HG03520 (cell line): ENCODE data around the gene CACNB4.

Experiments used
- ATAC-seq: cut with Tn5 transposase; IDR thresholded peaks from one replicate; pipeline ENCODE4 v1.9.1; 2021; ENCODE audit warnings: mild to moderate bottlenecking, moderate library complexity; ENCODE audit not compliant: unreplicated experiment

CACNB4 gene

DNA sequence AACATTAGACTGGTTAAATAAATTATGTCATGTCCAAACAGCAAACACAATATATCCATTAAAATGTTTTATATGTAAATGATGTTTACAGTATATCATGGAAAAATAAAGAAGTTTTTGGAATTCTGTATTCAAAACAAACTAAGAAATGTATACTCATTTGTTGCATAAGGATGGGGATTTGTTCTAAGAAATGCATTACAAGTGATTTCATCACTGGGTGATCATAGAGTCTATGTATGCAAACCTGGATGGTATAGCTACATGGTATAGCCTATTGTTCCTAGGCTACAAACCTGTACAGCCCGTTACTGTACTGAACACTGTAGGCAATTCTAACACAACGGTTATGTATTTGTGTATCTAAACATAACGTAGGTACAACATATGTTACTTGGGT lies 305.7 kb downstream of the CACNB4 start:
- no peak for ATAC-seq

DNA sequence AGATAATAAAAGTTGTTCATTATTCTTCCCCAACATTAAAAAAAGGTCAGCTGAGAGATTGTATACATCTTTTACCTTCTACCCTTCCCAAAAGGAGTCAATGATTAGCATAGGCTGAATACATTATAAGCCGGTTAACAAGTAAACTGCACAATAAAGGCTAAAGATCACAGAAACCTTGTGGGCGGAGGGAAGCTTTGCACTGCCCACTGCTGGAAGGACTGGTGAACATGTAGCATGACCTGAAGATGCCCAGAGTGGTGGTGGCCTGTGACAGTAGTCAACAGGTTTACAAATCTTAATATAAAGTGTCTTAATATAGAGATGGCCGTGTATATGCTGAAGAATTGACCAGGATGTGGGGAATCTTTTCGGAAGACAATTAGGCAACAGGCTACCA lies 306.3 kb downstream of the CACNB4 start:
- no peak for ATAC-seq

DNA sequence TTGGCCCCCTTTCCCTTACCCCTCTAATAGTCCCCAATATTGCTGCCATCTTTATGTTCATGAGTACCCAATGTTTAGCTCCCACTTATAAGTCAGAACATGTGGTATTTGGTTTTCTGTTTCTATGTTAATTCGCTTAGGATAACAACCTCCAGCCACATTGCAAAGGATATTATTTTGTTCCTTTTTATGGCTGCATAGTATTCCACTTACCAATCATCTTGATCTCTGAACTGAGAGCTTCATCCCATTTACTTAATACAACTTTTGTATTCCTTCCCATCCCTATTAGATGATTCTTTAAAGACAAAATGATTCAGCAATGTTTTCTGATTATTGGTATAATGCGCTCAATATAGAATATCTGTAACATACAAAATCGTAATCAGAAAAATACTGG lies 307.3 kb downstream of the CACNB4 start:
- no peak for ATAC-seq

DNA sequence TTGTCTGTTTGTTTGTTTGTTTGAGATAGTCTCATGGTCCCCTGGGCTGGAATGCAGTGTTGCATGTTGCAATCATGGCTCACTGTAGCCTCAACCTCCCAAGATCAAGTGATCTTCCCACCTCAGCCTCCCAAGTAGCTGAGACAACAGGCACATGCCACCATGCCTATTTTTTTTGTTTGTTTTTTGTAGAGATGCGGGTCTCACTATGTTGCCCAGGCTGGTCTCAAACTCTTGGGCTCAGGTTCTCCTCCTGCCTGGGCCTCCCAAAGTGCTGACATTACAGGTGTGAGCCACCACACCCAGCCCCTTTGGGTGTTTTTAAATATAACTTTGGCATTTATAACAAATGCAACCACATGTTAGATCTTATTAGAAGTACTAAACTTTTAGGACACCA lies 308.2 kb downstream of the CACNB4 start:
- no peak for ATAC-seq

DNA sequence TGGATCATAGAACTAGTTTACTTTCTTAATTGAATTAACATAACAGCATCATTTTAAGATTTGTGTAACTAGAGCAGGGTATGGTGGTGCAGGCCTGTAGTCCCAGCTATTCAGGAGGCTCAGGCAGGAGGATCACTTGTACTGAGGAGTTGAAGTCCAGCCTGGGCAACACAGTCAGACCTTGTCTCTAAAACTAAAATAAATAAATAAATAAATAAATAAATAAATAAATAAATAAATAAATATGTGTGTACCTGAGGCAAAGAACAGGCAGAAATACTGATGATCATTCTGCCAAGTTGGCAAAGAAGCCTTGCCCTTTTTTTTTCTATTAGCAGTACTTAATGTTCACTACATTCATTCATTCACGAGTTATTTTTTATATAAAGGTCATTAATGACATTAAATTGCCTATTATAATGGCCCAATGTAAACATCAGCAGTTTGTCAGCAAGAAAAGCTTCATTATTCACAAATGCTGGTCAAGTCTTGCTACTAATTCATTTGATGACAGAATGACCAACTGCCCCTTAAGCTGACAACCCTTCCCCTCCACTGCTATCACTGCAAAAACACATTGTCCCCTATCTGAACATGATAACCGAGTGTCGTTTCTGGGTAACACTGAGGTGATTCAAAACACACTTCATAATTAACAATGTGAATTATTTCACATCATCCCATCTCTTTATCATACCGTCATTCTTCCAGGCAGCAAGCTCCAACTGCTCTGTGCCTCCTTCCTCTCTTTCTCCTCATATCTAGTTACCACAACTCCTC lies 309.6 kb downstream of the CACNB4 start:
- ATAC-seq, result no peak

DNA sequence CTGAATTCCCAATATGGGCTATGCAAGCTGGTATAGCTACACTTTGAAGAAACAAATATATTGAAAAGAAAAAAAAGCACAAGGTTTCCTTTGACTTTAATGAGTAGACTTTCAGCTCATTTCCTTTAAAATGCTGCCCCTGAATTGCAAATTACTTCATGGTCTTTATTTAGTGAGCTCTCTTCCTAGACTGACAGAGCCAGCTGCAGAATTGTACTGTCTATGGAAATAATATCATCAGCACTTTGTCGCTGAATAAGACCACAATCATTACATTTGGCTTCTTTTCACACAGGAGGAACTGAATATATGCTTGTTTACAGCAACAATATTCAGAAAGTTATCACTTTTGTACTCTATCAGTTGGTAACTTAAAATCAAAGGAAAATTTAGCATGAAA lies 312.4 kb downstream of the CACNB4 start:
- no peak for ATAC-seq

DNA sequence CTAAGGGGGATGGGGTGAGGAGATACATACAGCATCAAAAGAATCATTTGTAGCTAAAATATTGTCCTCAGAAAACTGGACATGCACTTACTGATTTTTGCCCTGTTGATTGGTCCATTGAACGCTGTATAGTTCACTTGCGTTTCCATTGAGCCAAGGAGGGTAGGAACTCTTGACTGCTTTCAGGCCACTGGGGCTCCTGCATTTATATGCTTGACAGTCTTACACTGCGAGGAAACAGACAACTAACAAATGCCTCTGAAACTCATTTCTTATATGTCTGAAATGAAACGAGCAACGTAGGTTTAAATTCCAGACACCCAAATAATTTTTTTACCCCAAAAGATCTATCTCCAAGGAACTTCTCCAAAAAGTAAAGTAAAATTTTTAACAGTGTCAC lies 312.8 kb downstream of the CACNB4 start:
- ATAC-seq, result no peak

DNA sequence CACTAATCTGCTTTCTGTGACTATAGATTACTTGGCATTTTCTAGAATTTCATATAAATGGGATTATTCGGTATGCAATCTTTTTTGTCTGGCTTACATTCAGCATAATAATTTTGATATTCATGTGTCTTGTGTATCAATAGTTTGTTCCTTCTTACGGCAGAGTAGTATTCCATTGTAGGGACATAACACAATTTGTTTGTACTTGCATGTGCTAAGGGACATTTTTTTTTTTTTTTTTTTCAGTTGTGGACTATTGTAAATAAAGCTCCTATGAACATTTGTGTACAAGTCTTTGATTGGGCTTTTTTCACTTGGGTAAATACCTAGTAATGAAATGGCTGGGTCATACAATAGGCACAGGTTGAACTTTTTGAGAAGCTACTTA lies 315.7 kb downstream of the CACNB4 start:
- no peak for ATAC-seq
